ENCODE measurements around the gene VNN1.
"Not testable (repeated sequence)": the region's sequence is repeated elsewhere in the genome, so short reads cannot be mapped to it uniquely, and the experiment has no call there.

Gene VNN1

DNA sequence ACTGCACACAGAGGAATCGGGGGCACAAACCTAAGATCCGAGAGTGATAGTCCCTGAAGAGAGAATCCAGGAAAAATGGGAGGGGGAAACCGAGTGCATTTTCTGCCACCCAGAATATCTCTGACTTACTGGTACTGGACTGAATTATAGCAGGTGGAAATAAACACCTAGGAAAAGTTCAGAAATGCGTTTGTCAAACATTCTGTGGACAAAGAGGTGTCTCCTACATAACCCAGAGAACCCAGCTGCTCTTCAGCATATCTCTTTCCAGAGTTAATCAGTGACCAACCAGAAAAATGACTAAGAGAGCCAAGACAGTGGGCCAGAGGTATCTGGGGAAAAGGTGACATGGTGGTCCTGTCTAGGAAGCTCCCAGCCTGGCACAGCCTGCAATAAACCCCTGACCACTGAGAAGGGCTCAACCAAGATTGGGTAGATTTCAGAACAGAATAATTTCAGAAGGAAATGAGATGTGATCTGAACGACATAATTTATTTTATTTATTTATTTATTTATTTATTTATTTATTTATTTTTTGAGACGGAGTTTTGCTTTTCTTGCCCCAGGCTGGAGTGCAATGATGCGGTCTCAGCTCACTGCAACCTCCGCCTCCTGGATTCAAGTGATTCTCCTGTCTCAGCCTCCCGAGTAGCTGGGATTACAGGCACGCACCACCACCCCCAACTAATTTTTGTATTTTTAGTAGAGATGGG, 6.0 kb upstream of the VNN1 start:
- no peak for DNase-seq (ENCODE audit: low spot score)

DNA sequence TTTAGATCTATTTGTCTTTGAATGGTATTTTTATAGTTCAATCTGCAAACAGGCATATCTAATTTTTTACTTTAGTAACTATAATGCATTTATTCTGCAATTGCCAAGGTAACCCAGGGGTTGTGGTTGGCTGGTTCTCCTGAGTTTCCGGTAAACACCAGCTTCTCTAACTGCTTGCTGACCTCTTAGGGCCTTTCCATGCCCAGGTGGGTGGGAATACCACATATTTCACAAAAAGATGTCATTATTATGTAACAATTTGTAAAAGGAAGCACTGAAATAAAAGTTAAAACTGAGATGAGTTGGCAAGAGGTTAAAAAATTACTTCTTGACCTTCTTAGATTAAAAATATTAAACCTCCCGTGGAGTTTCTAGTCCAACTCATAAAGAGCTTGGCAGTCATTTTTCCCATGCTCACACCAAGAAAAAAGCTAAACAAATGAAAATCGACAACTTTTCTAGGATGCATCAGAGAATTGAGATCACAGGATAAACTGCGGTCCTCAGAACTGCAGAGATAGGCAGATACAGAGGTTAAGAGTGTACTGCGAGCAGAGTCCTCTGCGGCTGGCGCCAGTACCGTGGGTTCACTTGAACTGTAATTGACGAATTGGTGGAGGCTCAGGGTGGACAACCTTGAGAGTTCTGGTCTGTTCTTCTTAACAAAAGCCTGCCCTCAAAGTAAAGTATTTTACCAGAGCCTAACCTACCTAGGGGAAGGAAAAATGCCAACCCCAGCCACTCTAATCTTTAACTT, 2.2 kb upstream of the VNN1 start:
- DNase-seq (ENCODE audit: low spot score) = no peak

DNA sequence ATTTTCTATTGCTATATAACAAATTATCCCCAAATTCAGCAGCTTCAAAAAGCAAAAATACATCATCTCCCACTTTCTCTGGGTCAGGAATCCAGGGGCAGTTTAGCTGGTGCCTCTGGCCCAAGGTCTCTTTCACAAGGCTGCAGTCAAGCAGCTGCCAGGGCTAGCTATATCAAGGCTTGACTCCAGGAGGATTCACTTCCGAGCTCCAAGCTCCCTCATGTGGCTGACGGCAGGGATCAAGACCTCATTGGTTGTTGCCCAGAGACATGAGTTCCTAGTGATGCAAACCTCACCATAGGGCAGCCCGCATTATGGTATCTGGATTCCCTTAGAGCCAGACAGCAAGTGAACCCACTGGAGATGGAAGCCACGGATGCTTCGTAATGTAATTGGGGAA, 1.3 kb upstream of the VNN1 start:
- no peak for DNase-seq (ENCODE audit: low spot score)

DNA sequence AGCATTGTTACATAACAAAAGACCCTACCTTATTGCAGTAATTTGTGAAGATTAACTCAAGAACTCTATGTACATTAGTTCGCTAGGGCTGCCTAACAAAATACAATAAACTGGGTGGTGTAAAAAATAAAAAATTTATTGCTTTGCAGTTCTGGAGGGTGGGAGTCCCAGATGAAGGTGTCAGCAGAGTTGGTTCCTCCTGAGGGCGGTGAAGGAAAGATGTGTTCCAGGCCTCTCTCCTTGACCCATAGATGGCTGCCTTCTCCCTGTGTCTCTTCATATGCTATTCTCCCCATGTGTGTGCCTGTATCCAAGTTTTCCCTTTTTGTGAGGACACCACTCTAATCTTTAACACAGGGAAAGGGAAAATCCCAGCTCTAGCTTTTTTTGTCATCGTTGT, 305 bp upstream of the VNN1 start:
- DNase-seq (ENCODE audit: low spot score) = no peak

DNA sequence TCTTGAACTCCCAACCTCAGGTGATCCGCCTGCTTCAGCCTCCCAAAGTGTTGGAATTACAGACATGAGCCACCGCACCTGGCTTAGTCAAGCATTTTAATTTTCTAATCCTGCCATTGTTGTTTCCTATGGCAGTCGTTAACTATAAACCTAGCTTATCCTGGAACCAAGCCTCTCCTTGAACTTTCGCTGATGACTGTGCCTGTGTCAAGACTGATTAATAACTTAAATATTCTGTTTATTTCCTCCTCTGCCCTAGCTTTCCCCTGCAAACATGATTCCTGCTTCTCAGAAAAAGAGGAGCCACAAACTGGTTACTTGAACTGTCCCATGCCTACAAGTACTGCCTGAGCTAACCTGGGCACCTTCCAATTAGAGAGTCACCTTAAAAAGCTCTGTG, 1.5 kb downstream of the VNN1 start:
- no peak for DNase-seq (ENCODE audit: low spot score)

DNA sequence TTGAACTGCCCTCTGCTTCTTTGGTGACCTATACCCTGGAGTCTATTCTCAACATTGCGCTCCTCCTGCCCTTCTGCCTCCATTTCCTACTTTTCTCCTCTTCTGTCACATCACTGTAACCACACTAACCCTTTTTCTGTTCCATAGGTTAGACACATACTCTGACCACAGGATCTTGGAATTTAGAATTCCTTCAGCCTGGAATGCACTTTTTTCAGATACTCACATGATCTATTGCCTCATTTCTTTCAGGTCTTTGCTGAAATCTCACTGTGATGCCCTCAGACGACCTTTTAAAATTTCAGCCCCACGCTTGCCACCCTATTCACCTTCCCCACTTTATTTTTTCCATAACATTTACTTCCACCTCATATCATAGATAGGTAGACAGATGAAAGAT, 5.1 kb downstream of the VNN1 start:
- no peak for DNase-seq (ENCODE audit: low spot score)

DNA sequence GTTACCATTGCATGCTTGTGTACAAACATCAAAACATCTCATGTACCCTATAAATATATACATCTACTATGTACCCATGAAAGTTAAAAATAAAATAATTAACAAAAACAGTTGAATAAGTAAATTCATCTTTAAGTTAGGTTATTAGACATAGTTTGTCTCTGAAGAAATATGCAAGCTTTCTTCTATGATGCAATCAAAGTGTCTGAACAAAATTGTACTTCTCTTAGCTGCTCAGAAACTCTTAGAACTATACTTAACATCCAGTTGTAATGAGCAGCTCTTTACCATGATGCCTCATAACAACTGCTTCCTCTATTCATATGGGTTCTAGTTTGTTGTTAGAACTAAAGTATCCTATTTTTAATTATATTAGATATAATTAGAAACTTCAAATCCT, 5.9 kb downstream of the VNN1 start:
- DNase-seq (ENCODE audit: low spot score) = no peak

DNA sequence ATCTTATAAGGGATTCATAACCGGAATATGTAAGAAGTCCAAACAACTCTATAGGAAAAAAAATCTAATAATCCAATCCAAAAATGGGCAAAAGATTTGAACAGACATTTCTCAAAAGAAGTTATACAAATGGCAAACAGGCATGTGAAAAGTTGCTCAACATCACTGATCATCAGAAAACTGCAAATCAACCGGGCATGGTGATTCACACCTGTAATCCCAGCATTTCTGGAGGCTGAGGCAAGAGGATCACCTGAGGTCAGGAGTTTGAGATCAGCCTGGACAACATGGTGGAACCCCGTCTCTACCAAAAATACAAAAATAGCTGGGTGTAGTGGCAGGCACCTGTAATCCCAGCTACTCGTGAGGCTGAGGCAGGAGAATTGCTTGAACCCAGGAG, 7.1 kb downstream of the VNN1 start:
- not testable (repeated sequence) for DNase-seq (ENCODE audit: low spot score)

DNA sequence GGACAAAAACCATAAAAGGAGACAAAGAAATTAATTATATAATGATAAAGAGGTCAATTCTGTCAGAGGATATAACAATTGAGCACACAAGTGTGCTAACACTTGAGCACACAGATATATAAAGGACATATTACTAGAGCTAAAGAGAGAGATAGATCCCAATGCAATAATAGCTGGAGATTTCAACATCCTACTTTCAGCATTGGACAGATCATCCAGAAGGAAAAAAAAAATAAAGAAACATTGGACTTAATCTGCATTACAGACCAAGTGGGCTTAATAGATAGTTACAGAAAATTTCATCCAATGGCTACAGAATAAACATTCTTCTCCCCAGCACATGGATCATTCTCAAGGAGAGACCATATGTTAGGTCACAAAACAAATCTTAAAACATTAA, 9.9 kb downstream of the VNN1 start:
- no peak for DNase-seq (ENCODE audit: low spot score)

DNA sequence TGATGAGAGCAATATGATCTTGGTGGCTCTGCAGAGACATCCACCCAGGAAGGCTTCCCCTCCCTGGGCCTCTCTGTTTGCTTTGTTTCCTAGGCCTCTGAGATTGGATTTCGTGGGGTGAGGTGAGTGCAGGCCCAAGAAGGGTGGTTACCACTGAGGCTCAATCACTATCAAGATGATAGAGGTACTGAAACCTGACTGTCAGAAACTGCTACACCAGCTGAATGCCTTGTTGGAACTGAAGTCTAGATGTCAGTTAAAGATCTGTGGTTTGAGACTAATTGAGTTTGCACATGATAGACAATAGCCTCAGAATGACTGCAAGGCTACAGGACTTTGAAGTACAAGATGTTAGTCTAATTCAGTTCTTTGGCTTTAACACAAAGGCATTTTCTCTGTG, 15.2 kb downstream of the VNN1 start:
- DNase-seq (ENCODE audit: low spot score) = no peak

DNA sequence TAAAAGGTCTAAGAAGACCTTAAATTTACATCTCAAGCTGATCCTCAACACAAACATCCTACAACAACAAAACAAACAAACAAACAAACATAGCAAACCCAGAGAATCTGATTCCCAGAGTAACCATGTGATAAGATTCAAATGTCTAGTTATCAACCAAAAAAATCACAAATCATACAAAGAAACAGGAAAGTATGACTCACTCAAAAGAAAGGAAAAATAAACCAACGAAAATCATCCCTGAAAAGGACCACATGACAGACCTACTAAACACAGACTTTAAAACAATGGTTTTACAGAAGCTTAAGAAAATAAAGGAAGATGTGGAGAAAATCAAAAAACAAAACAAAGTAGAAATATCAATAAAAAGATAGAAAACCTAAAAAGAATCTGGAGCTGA, 18.1 kb downstream of the VNN1 start:
- no peak for DNase-seq (ENCODE audit: low spot score)

DNA sequence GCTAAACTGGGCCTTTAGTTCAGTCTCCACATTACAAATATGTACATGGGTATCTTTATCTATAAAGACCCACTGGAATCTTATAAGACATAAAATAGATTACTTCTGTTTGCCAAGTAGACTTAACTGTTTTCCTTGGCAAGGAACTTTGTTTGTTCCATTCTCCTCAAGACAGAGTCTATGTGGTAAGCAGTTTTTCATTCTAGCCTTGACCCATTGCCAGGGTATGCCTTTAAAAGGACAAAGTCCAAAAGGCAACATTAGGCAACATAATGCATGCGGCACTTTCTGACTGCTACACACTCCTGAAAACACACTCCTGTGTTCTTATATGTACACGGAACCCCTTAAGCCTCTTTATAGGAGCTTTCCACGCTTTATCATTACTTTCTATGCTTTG, 20.4 kb downstream of the VNN1 start:
- DNase-seq (ENCODE audit: low spot score) = no peak

DNA sequence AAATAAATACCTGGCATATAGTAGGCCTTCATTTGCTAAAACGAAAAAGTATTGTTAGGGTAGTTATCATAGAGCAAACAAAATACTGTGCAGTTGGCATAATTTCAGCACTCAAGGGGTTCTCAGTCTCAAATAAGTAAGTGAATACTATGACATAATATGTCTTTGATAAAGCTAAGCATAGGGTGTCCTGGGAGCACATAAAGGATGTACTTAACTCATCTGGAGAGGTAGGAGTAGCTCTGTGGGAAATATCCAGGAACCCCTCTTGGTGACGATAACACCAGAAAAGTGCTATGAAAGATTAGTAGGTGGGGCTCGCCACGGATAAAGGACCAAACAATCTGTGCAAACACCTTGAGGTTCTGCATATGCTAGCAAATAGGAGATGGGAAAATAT, 23.2 kb downstream of the VNN1 start:
- no peak for DNase-seq (ENCODE audit: low spot score)

DNA sequence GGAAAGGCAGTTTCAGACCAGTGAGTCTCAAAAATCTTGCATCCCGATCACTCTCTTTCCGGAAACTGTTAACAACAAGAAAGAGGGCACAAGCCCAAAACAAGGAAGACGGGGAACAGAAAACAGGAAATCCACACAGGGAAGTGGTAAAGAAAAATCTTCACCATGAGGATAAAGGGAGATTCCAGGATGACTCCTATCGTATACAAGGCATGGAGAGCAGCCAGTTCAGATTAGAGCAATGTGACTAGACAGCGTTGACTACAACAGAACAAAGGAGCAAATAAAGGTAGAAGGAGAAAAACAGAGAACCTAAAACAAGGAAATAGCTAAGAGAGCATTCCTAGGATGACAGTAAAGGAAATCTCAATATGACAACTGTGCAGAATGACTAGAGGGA, 26.5 kb downstream of the VNN1 start:
- DNase-seq (ENCODE audit: low spot score) = no peak

DNA sequence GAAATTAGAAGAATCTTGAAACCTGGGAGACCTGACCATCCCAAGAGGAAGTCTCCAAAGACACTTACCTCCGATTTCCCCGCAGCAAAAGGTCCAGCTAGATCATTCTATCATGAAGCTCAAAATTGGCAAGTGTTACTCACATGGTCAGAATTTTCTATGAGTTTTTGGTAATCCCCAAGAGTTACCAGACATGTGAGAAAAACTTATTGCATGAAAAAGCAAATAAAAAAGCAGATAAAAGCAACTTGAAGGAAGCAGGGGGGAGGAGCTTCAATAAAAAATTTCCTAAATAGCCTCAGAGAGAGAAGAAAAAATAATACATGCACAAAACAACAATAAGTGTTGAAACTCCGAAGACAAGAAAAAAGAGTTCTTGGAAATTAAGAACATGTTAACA, 27.3 kb downstream of the VNN1 start:
- no peak for DNase-seq (ENCODE audit: low spot score)

DNA sequence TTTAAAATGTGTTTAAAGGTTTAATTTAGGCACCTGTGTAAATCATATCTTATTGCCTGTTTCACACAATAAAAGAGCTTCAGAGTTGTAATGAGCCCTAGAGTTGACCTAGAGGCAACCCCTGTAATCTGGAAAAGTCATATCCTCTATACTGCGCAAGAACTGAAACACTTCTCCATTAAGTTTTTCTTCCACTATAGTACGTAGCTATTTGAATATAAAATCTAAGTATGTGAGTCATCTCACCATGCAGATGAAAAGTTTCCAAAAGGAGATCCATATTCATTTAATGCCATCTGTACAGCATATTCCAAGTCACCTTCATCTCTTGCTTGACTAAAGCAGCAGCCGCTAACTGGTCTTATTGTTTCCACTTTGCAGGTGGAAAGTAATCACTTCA, 28.8 kb downstream of the VNN1 start:
- DNase-seq (ENCODE audit: low spot score) = no peak

DNA sequence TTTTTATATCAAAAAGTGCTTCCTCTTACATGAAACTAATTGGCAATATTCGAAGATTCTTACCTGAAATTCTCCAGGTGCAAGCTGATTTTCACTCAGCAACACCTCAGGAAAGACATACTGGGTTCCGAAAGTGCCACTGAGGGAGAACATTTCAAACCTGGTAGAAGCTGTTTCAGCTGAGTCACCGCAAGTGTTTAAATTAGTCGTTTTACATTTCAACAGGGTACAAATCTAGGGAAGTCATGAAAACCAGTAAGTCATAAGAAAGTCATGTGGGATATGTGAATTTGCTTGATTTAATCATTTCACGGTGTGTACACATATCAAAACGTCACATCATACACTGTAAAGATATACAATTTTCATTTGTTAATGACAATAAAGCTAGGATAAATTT, 29.6 kb downstream of the VNN1 start:
- no peak for DNase-seq (ENCODE audit: low spot score)

DNA sequence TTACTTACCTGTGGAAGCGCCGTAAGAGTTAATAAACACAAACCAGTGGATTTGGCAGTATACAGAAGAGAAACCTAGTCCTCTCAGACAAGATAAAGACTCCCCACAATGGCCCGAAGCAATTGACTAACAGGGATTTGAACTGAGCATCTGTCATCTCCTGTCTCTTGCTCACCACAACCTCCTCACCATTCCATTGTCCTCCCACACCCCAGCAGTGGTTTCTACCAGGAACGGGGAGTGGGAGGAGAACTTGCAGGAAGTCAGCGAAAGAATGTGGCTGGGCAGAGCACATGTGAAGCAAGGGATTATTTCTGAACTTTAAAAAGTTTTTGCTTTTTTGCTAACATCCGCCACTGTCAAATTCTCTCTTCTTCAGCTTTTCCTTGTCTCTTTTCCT, 30.3 kb downstream of the VNN1 start:
- DNase-seq (ENCODE audit: low spot score) = no peak

DNA sequence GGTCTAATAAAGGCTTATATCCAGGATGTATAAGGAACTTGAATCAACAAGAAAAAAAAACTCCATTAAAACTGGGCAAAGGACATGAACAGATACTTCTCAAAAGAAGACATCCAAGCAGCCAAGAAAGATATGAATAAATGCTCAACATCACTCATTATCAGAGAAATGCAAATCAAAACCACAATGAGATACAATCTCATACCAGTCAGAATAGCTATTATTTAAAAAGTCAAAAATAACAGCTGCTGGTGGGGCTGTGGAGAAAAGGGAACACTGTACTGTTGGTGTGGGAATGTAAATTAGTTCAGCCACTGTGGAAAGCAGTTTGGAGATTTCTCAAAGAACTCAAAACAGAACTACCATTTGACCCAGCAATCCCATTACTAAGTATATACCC, 34.8 kb downstream of the VNN1 start:
- DNase-seq (ENCODE audit: low spot score) = not testable (repeated sequence)

DNA sequence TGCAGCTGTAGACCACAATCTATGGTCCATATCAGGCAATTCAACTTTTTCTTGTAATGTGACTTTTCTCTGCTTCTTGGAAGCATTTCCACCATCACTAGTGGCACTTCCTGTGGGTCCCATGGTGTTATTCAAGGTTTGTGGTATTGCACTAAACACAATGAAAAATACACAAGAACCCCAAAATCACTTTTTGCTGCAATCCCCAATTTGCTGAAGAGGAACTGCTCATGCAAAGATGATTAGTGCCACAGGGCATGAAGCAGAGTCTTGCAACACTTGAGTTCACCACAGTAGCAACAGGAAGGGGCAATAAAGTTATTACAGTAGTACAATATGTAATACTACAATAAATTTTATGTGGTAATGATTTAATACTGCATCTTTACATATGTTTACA, 38.1 kb downstream of the VNN1 start:
- DNase-seq (ENCODE audit: low spot score) = no peak

DNA sequence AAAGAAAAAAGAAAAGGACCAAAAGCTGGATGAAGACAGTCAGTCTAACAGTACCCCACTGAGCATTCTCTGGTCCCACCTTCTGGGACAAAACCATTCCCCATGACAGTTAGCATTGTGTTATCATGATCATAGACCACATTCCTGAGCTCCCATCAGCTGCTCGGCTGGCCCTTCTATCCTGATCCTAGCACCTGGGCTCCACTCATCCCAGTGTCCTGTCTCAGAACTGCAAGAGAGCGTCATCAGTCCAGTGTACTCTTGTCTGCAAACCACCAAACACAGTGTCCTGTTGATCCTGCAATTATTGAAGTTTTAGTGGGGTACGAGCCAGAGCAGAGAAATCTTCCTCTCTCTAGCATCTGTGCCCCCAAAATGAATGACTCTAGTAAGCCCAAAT, 38.9 kb downstream of the VNN1 start:
- no peak for DNase-seq (ENCODE audit: low spot score)

DNA sequence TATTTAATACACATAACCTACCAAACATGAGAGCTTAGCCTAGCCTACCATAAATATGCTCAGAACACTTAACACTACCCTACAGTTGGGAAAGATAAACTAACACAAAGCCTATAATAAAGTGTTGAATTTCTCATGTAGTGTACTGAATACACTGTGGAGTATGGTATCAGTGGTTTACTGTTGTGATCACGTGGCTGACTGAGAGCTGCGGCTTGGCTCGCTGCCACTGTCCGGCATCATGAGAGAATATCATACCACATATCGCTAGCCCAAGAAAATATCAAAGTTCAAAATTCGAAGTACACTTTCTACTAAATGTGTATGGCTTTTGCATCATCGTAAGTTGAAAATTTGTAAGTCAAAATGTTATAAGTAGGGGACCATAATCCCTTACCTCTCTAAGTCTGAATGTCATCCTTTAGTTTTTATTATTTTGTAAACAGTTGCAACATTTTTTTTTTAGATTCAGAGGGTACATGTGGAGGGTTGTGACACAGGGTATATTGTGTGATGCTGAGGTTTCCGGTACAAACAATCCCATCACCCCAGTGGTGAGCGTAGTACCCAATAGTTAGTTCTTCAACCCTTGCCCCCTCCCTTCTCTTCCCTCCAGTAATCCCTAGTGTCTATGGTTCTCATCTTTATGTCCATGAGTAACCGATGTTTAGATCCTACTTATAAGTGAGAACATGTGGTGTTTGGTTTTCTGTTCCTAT, 40.3 kb downstream of the VNN1 start:
- no peak for DNase-seq (ENCODE audit: low spot score)

DNA sequence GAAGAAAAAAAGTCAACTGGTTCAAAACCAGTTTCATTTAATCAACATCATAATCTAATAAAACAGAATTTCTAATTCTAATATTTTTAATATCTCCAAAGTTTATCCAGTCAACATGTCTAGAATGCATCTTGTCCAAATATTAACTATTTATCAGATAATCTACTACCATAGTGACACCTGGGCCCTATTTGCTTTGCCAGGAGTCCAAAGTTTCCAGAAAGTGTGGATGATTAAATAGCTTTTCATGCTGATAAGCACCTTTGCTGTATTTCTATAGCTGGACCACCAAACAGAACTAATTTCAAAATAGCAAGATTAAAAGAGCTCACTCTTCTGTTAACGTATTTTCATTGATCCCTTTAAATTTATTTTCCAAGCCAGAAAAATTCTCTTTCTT, 42.6 kb downstream of the VNN1 start:
- no peak for DNase-seq (ENCODE audit: low spot score)

Data from NAMALWA (cell line).